PFSK-1 (cell line): ENCODE measurements around the gene PDGFD. TPM values are rescaled to one million over a fixed set of nuclear protein-coding genes. Genes with fewer than 3 reads are reported as not detected.

Experiments
- FOXP2 ChIP-seq: optimal IDR thresholded peaks from 2 replicates; pipeline ENCODE3; 2011; ENCODE audit warnings: borderline replicate concordance, control low read depth, inconsistent platforms; ENCODE audit not compliant: insufficient read depth; ENCODE audit errors: extremely low read length, extremely low read depth
- POLR2AphosphoS5 ChIP-seq: IDR thresholded peaks from 2 replicates; pipeline ENCODE4 v1.6.1; 2012; ENCODE audit warnings: low read depth, mild to moderate bottlenecking, control low read depth, low read length, moderate library complexity
- REST ChIP-seq, 2 experiments: IDR thresholded peaks; 2 replicates each; pipeline versions ENCODE4 v1.6.1 to v1.8.0; 2011 to 2012; ENCODE audit warnings: low read depth in 2 of 2, low read length in 2 of 2, control low read depth in 1 of 2, inconsistent platforms in 1 of 2, mild to moderate bottlenecking in 1 of 2, moderate library complexity in 1 of 2; ENCODE audit not compliant: insufficient read depth in 1 of 2
- SIN3A ChIP-seq: IDR thresholded peaks from 2 replicates; pipeline ENCODE4 v1.6.1; 2012; ENCODE audit warnings: mild to moderate bottlenecking, low read length, moderate library complexity, borderline replicate concordance; ENCODE audit not compliant: insufficient read depth
- TAF1 ChIP-seq: IDR thresholded peaks from 2 replicates; pipeline ENCODE4 v1.6.1; 2012; ENCODE audit warnings: low read length, control low read depth, borderline replicate concordance; ENCODE audit not compliant: insufficient read depth
- polyA plus RNA-seq: library from polyadenylated mRNA; unstranded; fragments of >200 nt; gene quantifications from one replicate; pipeline ENCODE4 v1.2.1, GENCODE V29; 2012; ENCODE audit warnings: low read depth, missing spikeins; ENCODE audit not compliant: insufficient read length

Gene PDGFD
- polyA plus RNA-seq = 0.10 TPM

GRCh38 chr11:104164028-104164520, at the start of gene PDGFD:
Gene PDGFD, minus strand, starts transcription at chr11:104164147.
- TF ChIP-seq POLR2AphosphoS5 (no peak), FOXP2 (peak; percentile 94)

GRCh38 chr11:104206936-104207335, 43.0 kb upstream of the PDGFD start:
- TF ChIP-seq REST (IDR thresholded peaks at IDR 0.05; ENCODE audit: insufficient read depth in 1 of 2, low read depth in 2 of 2, low read length in 2 of 2) (no peak), SIN3A (no peak), POLR2AphosphoS5 (no peak), TAF1 (no peak), FOXP2 (no peak)

- TF ChIP-seq TAF1 = no peak
- TF ChIP-seq POLR2AphosphoS5 = no peak
- no peak for TF ChIP-seq REST (IDR thresholded peaks at IDR 0.05; ENCODE audit: insufficient read depth in 1 of 2, low read depth in 2 of 2, low read length in 2 of 2)
Measured at GRCh38 chr11:104205838-104206237, 41.9 kb upstream of the PDGFD start.

GRCh38 chr11:104200688-104201087, 36.7 kb upstream of the PDGFD start:
- TF ChIP-seq SIN3A = no peak
- no peak for TF ChIP-seq POLR2AphosphoS5
- no peak for TF ChIP-seq TAF1
- TF ChIP-seq FOXP2 = no peak
- no peak for TF ChIP-seq REST (IDR thresholded peaks at IDR 0.05; ENCODE audit: insufficient read depth in 1 of 2, low read depth in 2 of 2, low read length in 2 of 2)

GRCh38 chr11:104199053-104199452, 35.1 kb upstream of the PDGFD start:
- TF ChIP-seq SIN3A (no peak), FOXP2 (no peak), POLR2AphosphoS5 (no peak), TAF1 (no peak), REST (IDR thresholded peaks at IDR 0.05; ENCODE audit: insufficient read depth in 1 of 2, low read depth in 2 of 2, low read length in 2 of 2) (no peak)
